ENCODE data around the gene RAE1. TPM values are rescaled to one million over a fixed set of nuclear protein-coding genes. Genes with fewer than 3 reads are reported as not detected.

The RAE1 gene
- total RNA-seq, 1 experiment from 2014 or later, result 53.1 TPM

DNA sequence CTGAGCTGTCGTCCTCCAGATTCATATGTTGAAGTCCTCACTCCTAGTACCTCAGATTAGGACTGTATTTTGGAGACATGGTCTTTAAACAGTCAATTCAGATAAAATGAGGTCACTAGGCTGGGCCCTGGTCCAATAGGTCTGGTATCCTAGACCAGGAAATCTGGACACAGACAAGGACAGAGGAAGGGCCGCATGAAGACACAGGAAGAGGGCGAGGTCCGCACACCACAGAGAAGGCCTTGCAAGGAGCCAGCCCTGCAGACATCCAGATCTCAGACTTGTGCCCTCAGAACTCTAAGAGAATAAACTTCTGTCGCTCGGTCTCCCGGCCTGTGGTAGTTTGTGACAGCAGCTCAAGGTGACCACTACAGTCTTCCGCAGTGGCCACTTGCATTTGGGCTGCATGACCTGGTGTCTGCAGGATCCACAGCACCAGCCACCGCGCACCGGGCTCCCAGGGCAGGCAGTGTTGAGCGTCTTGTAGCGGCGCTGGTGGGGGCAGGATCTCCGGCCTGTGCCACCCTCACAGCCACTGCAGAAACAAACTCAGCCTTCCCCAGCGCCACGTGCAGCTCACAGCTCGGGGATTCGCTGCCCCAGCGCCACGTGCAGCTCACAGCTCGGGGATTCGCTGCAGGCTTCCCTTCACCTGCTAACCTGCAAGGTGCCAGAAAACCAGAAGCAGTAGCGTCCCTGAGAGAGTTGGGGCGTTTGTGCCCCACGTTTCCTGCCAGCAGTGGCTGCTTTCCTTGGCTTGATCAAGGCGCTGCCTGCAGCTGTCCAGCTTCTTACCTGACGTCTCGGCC is 34.1 kb downstream of the RAE1 start:
- H3K23me2 ChIP-seq (ENCODE audit: insufficient read length, low read depth, low read length, poor library complexity, severe bottlenecking), result peaks cover 9% of the 10 kb centered on the region
- no CpG with 5 or more reads among the region's 29 CpGs for WGBS (ENCODE audit: extremely low coverage, insufficient read length, low lambda C conversion rate)
- H3K27ac ChIP-seq (ENCODE audit: insufficient read length, low read depth, low read length), result no peak overlapping the region
- Mint-ChIP-seq H3K4me3 (no peak overlapping the region), H3K36me3 (ENCODE audit: insufficient read depth in 1 of 3, low read depth in 3 of 3) (peaks cover 0 to 9% (median 0%) of the 10 kb centered on the region in 3 experiments; a peak in 3 of 7 replicates), H3K27me3 (ENCODE audit: low read depth) (peaks cover 3% of the 10 kb centered on the region; the same call in 1 of the 2 replicates), H3K9me3 (no peaks in the 10 kb centered on the region), H3K27ac (no peak overlapping the region), H3K4me1 (peaks cover 6 to 14% of the 10 kb centered on the region in 2 experiments)
- no peak overlapping the region for H3K18ac ChIP-seq (ENCODE audit: insufficient read length, low read depth, low read length)
- no peak overlapping the region for H3K23ac ChIP-seq (ENCODE audit: insufficient read length, low read depth, low read length)
- H3K14ac ChIP-seq (ENCODE audit: insufficient read depth, low read length), result no peak overlapping the region
- H3K4ac ChIP-seq (ENCODE audit: low read depth, low read length), result no peak overlapping the region
- H2BK5ac ChIP-seq (ENCODE audit: insufficient read length, low read length), result no peak overlapping the region
- no peak overlapping the region for H4K5ac ChIP-seq (ENCODE audit: insufficient read length, low read depth, low read length)
- no peak overlapping the region for H2BK120ac ChIP-seq (ENCODE audit: low read depth, low read length, poor library complexity, severe bottlenecking)
- no peak overlapping the region for H2AK5ac ChIP-seq (ENCODE audit: insufficient read length, low read length)
- H3T11ph ChIP-seq (ENCODE audit: low read length), result no peak overlapping the region
- no peaks in the 10 kb centered on the region for H3K79me1 ChIP-seq (ENCODE audit: insufficient read depth, low read depth, low read length, poor library complexity, severe bottlenecking)
- H4K91ac ChIP-seq (ENCODE audit: insufficient read length, low read depth, low read length), result no peak overlapping the region
- no peak overlapping the region for H2BK20ac ChIP-seq (ENCODE audit: low read depth, low read length, poor library complexity, severe bottlenecking)
- H3K9me3 ChIP-seq (ENCODE audit: control insufficient read depth, low read depth, low read length), result no peaks in the 10 kb centered on the region
- no peak overlapping the region for H2BK15ac ChIP-seq (ENCODE audit: low read depth, low read length)
- no peaks in the 10 kb centered on the region for H3K4me1 ChIP-seq (ENCODE audit: insufficient read depth, low read length)
- H3K9ac ChIP-seq (ENCODE audit: extremely low read depth, insufficient read length, low read length), result no peak overlapping the region
- no peaks in the 10 kb centered on the region for H4K20me1 ChIP-seq (ENCODE audit: control insufficient read depth, insufficient read depth, insufficient read length)
- no peak overlapping the region for H2AFZ ChIP-seq (ENCODE audit: low read length)
- no peak overlapping the region for H4K8ac ChIP-seq (replicated peaks; ENCODE audit: insufficient read length, low read depth, low read length)
- no peak overlapping the region for H2BK12ac ChIP-seq (ENCODE audit: insufficient read length, low read depth, low read length)
- H3K27me3 ChIP-seq (ENCODE audit: insufficient read depth, low read length), result no peaks in the 10 kb centered on the region
- no peak overlapping the region for H3K56ac ChIP-seq (ENCODE audit: insufficient read length, low read depth, low read length)
- DNase-seq, result no peak
- H3K79me2 ChIP-seq (ENCODE audit: insufficient read depth, low read length), result no peaks in the 10 kb centered on the region
- H3K4me2 ChIP-seq (ENCODE audit: insufficient read depth, insufficient read length, low read length), result no peak overlapping the region
- TF ChIP-seq, protein P1, sequence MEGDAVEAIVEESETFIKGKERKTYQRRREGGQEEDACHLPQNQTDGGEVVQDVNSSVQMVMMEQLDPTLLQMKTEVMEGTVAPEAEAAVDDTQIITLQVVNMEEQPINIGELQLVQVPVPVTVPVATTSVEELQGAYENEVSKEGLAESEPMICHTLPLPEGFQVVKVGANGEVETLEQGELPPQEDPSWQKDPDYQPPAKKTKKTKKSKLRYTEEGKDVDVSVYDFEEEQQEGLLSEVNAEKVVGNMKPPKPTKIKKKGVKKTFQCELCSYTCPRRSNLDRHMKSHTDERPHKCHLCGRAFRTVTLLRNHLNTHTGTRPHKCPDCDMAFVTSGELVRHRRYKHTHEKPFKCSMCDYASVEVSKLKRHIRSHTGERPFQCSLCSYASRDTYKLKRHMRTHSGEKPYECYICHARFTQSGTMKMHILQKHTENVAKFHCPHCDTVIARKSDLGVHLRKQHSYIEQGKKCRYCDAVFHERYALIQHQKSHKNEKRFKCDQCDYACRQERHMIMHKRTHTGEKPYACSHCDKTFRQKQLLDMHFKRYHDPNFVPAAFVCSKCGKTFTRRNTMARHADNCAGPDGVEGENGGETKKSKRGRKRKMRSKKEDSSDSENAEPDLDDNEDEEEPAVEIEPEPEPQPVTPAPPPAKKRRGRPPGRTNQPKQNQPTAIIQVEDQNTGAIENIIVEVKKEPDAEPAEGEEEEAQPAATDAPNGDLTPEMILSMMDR (conservative IDR thresholded peaks at IDR 0.05), result no peak
